Upper lobe of left lung (tissue), 6 donors: ENCODE results near the gene SEC22B. TPM values are rescaled to one million over a fixed set of nuclear protein-coding genes. Genes with fewer than 3 reads are reported as not detected.
"Not testable (repeated sequence)": the region's sequence is repeated elsewhere in the genome, so short reads cannot be mapped to it uniquely, and the experiment has no call there.

Source experiments
- ATAC-seq, 2 donors: fragments of 200-7000 bp; cut with Tn5 transposase; one replicate each; pipeline ENCODE4 v1.9.1; 2022; ENCODE audit warnings: mild to moderate bottlenecking in 2 of 2, moderate library complexity in 2 of 2; ENCODE audit not compliant: low FRiP score in 2 of 2
- DNase-seq, 2 donors: peaks; one replicate each; pipeline ENCODE4 v3.0.0-alpha.2; 2019 to 2020
- H3K27ac ChIP-seq, 4 donors: fragments of 200-600 bp; sonication (generic); one replicate each; pipeline ENCODE4 v1.5.1; 2016 to 2019
- H3K27me3 ChIP-seq, 4 donors: fragments of 200-600 bp; sonication (generic); one replicate each; pipeline ENCODE4 v1.5.1; 2017 to 2019
- H3K36me3 ChIP-seq, 4 donors: fragments of 200-600 bp; sonication (generic); one replicate each; pipeline ENCODE4 v1.5.1; 2016 to 2019
- H3K4me1 ChIP-seq, 4 donors: fragments of 200-600 bp; sonication (generic); one replicate each; pipeline ENCODE4 v1.5.1; 2018 to 2019
- H3K4me3 ChIP-seq, 4 donors: fragments of 200-600 bp; sonication (generic); one replicate each; pipeline ENCODE4 v1.5.1; 2017 to 2019; ENCODE audit warnings: mild to moderate bottlenecking in 2 of 4, moderate library complexity in 1 of 4
- H3K9me3 ChIP-seq, 4 donors: fragments of 200-600 bp; sonication (generic); one replicate each; pipeline ENCODE4 v1.5.1; 2018 to 2019
- EP300 ChIP-seq, 4 donors: sonication (generic); formaldehyde crosslinking; IDR thresholded peaks; one replicate each; pipeline ENCODE4 v1.5.1; 2017; ENCODE audit warnings: antibody characterized with exemption in 4 of 4, control low read depth in 2 of 4
- POLR2A ChIP-seq, 4 donors: fragments of 450-650 bp; IDR thresholded peaks; one replicate each; pipeline ENCODE4 v1.5.1; 2016 to 2017; ENCODE audit warnings: antibody characterized with exemption in 4 of 4, mild to moderate bottlenecking in 2 of 4
- POLR2AphosphoS5 ChIP-seq, 2 donors: sonication (generic); formaldehyde crosslinking; IDR thresholded peaks; one replicate each; pipeline ENCODE4 v1.5.1; 2017; ENCODE audit warnings: antibody characterized with exemption in 2 of 2
- WGBS, 2 donors: methylation state at CpG; one replicate each; pipeline ENCODE4 v1.1.5; 2017 to 2018; 5-methylcytosine and 5-hydroxymethylcytosine counted together
- total RNA-seq, 6 donors: library from RNA; depleted of rRNA in 4 of 6; stranded (reverse); fragments of >200 nt in 4 of 6; gene quantifications; one replicate each; pipeline versions ENCODE4 v1.1.0 to v1.2.1, GENCODE V29; 2016 to 2021
- TF ChIP-seq, protein P1 (sequence below), 6 experiments: fragments of 450-650 bp in 4 of 6; fragments of 200-600 bp in 2 of 6; sonication (generic) in 2 of 6; IDR thresholded peaks; one replicate each; pipeline ENCODE4 v1.5.1; 2016 to 2019; ENCODE audit warnings: antibody characterized with exemption in 6 of 6
- donor health status: DM: no; HTN: no; CAD: no; lungs with moderate emphysema.
- donor health status: DM: no; HTN: yes; CAD: no; lungs with severe emphysema.

Gene SEC22B
- total RNA-seq, 6 donors from 2014 or later, result 12.3 to 41.0 (median 24.9) TPM

- H3K9me3 ChIP-seq, H3K4me3 ChIP-seq, H3K36me3 ChIP-seq, H3K4me1 ChIP-seq, H3K27me3 ChIP-seq, DNase-seq: not testable (repeated sequence)
- H3K27ac ChIP-seq, result peak overlapping the region in 2 of 4 donors; percentile 11 to 21
- 67 to 86% methylated on average over 2 of the region's 2 CpGs for WGBS, 2 donors
- peak in 1 of 2 donors; percentile 5 for ATAC-seq
Measured at GRCh38 chr1:120144169-120144568, 32.2 kb downstream of the SEC22B start.

DNA sequence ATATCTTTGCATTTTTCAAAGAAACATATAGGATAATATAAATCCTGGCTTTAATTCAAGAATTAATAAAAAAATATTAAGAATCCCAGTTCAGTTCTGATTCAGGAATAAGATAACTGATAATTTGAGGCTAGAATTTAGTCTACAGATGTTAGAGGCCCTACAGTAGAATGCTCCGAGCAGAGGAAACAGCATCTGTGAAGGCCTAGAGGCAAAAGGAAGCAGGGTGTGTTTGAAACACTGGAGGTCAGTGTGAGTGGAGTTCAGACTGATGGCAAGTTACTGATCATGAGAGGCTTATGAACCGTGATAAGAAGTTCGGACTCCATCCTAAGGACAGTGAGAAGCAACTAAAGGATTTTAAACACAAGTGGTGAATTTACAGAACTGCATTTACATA, 33.0 kb downstream of the SEC22B start:
- not testable (repeated sequence) for H3K4me1 ChIP-seq, H3K4me3 ChIP-seq, H3K27me3 ChIP-seq, DNase-seq, ATAC-seq, H3K36me3 ChIP-seq, H3K9me3 ChIP-seq
- peak overlapping the region in 1 of 4 donors; percentile 30 for H3K27ac ChIP-seq
- 48 to 55% methylated on average over 2 to 3 of the region's 3 CpGs for WGBS, 2 donors

GRCh38 chr1:120142512-120143263, 33.6 kb downstream of the SEC22B start:
- WGBS, 2 donors, result 43 to 69% methylated on average over 5 to 7 of the region's 14 CpGs
- not testable (repeated sequence) for H3K4me3 ChIP-seq, H3K4me1 ChIP-seq, H3K27me3 ChIP-seq, H3K9me3 ChIP-seq, H3K36me3 ChIP-seq
- peak overlapping the region in 1 of 4 donors; percentile 30 for H3K27ac ChIP-seq
- ATAC-seq, result peak; percentile 81 to 83
- peak in 1 of 2 donors; percentile 60 for DNase-seq

- not testable (repeated sequence) for H3K27ac ChIP-seq, DNase-seq, H3K4me3 ChIP-seq, H3K27me3 ChIP-seq, H3K9me3 ChIP-seq, H3K4me1 ChIP-seq, H3K36me3 ChIP-seq
- peak in 1 of 2 donors; percentile 32 for ATAC-seq
Measured at GRCh38 chr1:120141865-120142264, 34.5 kb downstream of the SEC22B start.

GRCh38 chr1:120140656-120141265, 35.6 kb downstream of the SEC22B start:
- not testable (repeated sequence) for ATAC-seq, H3K4me3 ChIP-seq, H3K27ac ChIP-seq, DNase-seq, H3K9me3 ChIP-seq, H3K36me3 ChIP-seq, H3K27me3 ChIP-seq, H3K4me1 ChIP-seq
- WGBS, 2 donors, result 65 to 75% methylated on average over 1 of the region's 1 CpG

DNA sequence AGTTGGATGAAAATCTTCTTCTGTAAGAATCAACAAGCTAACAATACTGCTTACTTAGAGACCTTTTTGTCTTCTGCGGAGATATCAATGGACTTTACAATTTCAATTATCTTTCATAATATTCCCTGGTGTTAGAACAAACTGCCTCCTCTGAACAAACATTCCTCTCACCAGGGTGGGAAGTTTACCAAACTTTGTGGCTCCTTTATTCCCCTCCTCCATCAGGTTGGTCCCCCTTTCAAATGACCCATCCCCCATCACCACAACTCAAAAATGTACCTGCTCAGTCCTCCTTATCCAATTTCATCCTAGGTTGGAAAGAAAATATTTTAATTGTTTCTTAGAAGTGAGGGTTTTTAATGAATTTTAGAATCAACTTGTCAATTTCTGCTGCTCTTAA, 40.2 kb downstream of the SEC22B start:
- not testable (repeated sequence) for H3K9me3 ChIP-seq, H3K36me3 ChIP-seq, H3K27me3 ChIP-seq, H3K27ac ChIP-seq, ATAC-seq, DNase-seq, H3K4me3 ChIP-seq, H3K4me1 ChIP-seq
- 78 to 89% methylated on average over 1 of the region's 1 CpG for WGBS, 2 donors

DNA sequence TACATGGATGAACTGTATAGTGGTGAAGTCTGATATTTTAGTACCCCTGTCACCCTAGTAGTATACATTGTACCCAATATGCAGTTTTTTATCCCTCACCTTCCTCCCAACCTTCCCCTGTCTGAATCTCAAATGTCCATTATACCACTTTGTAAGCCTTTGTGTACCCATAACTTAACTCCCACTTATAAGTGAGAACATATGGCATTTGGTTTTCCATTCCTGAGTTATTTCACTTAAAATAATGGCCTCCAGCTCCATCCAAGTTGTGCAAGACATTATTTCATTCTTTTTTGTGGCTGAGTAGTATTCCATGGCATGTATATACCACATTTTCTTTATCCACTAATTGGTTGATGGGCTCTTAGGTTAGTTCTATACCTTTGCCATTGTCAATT, 42.4 kb downstream of the SEC22B start:
- not testable (repeated sequence) for H3K9me3 ChIP-seq, H3K27me3 ChIP-seq, H3K4me3 ChIP-seq, H3K27ac ChIP-seq, DNase-seq, H3K36me3 ChIP-seq
- peaks cover 3 to 11% (median 6%) of the 10 kb centered on the region in 4 donors for H3K4me1 ChIP-seq
- ATAC-seq, result peak in 1 of 2 donors; percentile 23

DNA sequence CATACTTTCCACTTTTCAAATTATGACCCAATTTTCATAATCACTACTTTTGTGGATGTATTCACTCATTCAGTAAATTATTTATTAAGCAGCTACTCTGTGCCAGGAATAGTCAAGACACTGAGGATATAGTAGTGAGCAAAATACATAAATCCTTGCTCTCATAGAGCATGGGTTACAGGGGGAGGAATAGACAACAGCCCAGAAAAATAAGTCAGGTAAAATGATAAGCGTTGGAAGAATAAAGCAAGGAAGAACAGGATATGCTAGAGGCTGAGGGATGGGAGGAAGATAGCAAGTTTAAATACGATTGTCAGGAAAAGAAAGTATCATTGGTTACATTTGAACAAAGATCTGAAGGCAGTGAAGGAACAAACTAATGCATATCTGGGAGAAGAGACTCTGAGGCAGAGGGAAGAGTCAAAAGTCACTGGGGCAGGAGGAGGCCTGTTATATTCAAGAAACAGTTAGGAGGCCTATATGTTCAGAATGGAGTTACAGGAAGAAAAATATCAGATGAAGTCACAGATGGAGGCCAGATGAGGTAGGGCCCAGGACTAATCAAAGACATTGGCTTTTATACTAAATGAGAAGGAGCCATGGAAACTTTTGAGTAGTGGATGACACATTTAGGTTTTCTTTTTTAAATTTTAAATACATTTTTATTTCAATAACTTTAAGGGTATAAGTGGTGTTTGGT, 42.9 kb downstream of the SEC22B start:
- H3K9me3 ChIP-seq, result no peaks in the 10 kb centered on the region
- no peak overlapping the region for H3K27ac ChIP-seq
- DNase-seq, result no peak
- ATAC-seq, result no peak
- H3K27me3 ChIP-seq, result no peaks in the 10 kb centered on the region
- peak overlapping the region in 1 of 4 donors; percentile 6 for H3K4me3 ChIP-seq
- TF ChIP-seq POLR2A (IDR thresholded peaks at IDR 0.05) (no peak), EP300 (IDR thresholded peaks at IDR 0.05) (no peak), POLR2AphosphoS5 (IDR thresholded peaks at IDR 0.05) (no peak)
- TF ChIP-seq, protein P1, sequence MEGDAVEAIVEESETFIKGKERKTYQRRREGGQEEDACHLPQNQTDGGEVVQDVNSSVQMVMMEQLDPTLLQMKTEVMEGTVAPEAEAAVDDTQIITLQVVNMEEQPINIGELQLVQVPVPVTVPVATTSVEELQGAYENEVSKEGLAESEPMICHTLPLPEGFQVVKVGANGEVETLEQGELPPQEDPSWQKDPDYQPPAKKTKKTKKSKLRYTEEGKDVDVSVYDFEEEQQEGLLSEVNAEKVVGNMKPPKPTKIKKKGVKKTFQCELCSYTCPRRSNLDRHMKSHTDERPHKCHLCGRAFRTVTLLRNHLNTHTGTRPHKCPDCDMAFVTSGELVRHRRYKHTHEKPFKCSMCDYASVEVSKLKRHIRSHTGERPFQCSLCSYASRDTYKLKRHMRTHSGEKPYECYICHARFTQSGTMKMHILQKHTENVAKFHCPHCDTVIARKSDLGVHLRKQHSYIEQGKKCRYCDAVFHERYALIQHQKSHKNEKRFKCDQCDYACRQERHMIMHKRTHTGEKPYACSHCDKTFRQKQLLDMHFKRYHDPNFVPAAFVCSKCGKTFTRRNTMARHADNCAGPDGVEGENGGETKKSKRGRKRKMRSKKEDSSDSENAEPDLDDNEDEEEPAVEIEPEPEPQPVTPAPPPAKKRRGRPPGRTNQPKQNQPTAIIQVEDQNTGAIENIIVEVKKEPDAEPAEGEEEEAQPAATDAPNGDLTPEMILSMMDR (IDR thresholded peaks at IDR 0.05), result no peak
- 93 to 94% methylated on average over 2 of the region's 2 CpGs for WGBS, 2 donors
- no peaks in the 10 kb centered on the region for H3K36me3 ChIP-seq
- peaks cover 3 to 11% (median 6%) of the 10 kb centered on the region in 4 donors for H3K4me1 ChIP-seq

DNA sequence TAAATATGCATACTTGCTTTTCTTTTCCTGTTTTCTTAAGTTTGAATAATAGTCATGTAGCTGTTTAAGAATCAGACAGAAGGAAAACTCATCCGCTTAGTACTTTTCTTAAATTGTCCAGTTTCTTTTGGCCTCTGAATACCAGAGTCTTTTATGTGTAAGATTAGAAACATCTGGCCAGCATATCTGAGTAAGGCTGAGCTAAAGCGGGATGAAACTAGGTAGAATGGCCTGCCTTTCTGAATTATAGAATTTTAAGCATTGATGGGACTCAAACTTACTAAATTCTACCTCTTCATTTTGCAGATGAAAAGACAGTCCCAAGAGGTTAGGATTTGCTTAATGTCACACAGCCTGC, 43.9 kb downstream of the SEC22B start:
- not testable (repeated sequence) for H3K9me3 ChIP-seq, DNase-seq, H3K27me3 ChIP-seq, H3K4me3 ChIP-seq, H3K36me3 ChIP-seq
- 71 to 81% methylated on average over 2 of the region's 2 CpGs for WGBS, 2 donors
- ATAC-seq, result peak in 1 of 2 donors; percentile 47
- Histone ChIP-seq H3K27ac (peak overlapping the region in 3 of 4 donors; percentile 21 to 54 (median 46)), H3K4me1 (peaks cover 3 to 11% (median 6%) of the 10 kb centered on the region in 4 donors)

DNA sequence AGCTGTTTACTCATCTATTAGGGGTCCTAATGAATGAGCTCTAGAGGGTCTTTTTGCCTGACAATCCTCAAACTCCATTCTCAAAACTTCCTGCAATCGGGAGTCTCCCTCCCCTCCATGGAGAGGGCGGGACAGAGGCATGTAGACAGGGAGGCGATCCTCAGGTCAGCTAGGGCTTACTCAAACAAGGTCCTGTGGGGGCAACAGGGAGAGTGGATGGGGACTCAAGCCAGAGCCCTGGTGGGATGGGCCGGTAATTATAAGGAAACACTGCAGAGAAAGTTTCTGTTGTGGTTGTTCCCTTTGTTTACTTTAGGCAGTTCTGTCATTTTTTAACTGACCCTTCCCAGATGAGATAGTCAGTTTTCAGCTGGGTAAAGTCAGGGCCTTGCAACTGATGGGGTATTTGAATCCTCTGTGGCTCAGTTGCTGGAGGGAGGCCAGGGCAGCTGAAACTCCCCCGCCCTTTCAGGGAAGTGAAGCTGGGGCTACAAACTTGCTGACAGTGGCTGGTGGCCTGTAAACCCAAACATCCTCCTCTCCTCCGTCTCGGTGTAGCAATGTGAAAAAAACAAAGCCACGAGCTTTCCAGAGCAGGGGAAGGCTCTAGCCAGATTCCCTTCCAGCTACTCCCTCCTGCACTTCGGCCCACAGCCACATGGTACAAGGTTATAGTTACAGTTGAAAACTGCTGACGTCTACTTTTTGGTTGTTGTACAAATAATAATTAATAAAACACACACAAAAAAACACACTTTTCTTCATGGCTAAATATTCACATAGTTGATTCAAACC, 44.5 kb downstream of the SEC22B start:
- Histone ChIP-seq H3K4me1 (peaks cover 3 to 11% (median 6%) of the 10 kb centered on the region in 4 donors), H3K27ac (peak overlapping the region in 3 of 4 donors; percentile 21 to 54 (median 46))
- ATAC-seq (peak; percentile 87 to 95), DNase-seq (peak in 1 of 2 donors; percentile 72)
- 6 to 22% methylated on average over 3 to 5 of the region's 10 CpGs for WGBS, 2 donors
- H3K27me3 ChIP-seq, H3K4me3 ChIP-seq, H3K9me3 ChIP-seq, H3K36me3 ChIP-seq: not testable (repeated sequence)

- not testable (repeated sequence) for H3K9me3 ChIP-seq, ATAC-seq, H3K36me3 ChIP-seq, H3K27me3 ChIP-seq, H3K27ac ChIP-seq, DNase-seq, H3K4me3 ChIP-seq
- 100% methylated on average over 1 of the region's 1 CpG; no CpG with 5 or more reads in 1 of the 2 donors for WGBS, 2 donors
- peaks cover 3 to 11% (median 6%) of the 10 kb centered on the region in 4 donors for H3K4me1 ChIP-seq
Measured at GRCh38 chr1:120127921-120128320, 48.4 kb downstream of the SEC22B start.
